HG03442 (cell line): ENCODE data around the gene COA1.
"Not testable (repeated sequence)": the region's sequence is repeated elsewhere in the genome, so short reads cannot be mapped to it uniquely, and the experiment has no call there.

ENCODE experiments used
- ATAC-seq: cut with Tn5 transposase; IDR thresholded peaks from one replicate; pipeline ENCODE4 v1.9.1; 2021; ENCODE audit warnings: mild to moderate bottlenecking, moderate library complexity; ENCODE audit not compliant: unreplicated experiment

The COA1 gene

GRCh38 chr7:43693687-43694398, 35.5 kb downstream of the COA1 start:
- ATAC-seq = no peak

GRCh38 chr7:43692582-43693373, 36.5 kb downstream of the COA1 start:
- no peak for ATAC-seq

- ATAC-seq = no peak
These were observed 37.7 kb downstream of the COA1 start for GRCh38 chr7:43691611-43692010.

- ATAC-seq = no peak
These were observed 40.2 kb downstream of the COA1 start for GRCh38 chr7:43689115-43689514.

GRCh38 chr7:43687866-43688265, 41.5 kb downstream of the COA1 start:
- ATAC-seq = not testable (repeated sequence)

GRCh38 chr7:43686991-43687390, 42.3 kb downstream of the COA1 start:
- no peak for ATAC-seq

GRCh38 chr7:43680736-43681135, 48.6 kb downstream of the COA1 start:
- ATAC-seq = no peak

- ATAC-seq = peak; percentile 42
These were observed 49.9 kb downstream of the COA1 start for GRCh38 chr7:43679210-43680068.

- no peak for ATAC-seq
These were observed 51.0 kb downstream of the COA1 start for GRCh38 chr7:43678315-43678714.

GRCh38 chr7:43677864-43678263, 51.5 kb downstream of the COA1 start:
- no peak for ATAC-seq

GRCh38 chr7:43674559-43675436, 54.5 kb downstream of the COA1 start:
- ATAC-seq = no peak

- not testable (repeated sequence) for ATAC-seq
These were observed 55.9 kb downstream of the COA1 start for GRCh38 chr7:43673243-43673976.

- no peak for ATAC-seq
These were observed 57.8 kb downstream of the COA1 start for GRCh38 chr7:43671521-43671920.

- ATAC-seq = peak; percentile 50
These were observed 59.8 kb downstream of the COA1 start for GRCh38 chr7:43669286-43670081.

- no peak for ATAC-seq
These were observed 61.3 kb downstream of the COA1 start for GRCh38 chr7:43668035-43668434.

- ATAC-seq = no peak
These were observed 62.4 kb downstream of the COA1 start for GRCh38 chr7:43666938-43667337.

GRCh38 chr7:43664681-43665080, 64.6 kb downstream of the COA1 start:
- no peak for ATAC-seq

GRCh38 chr7:43660141-43660540, 69.2 kb downstream of the COA1 start:
- ATAC-seq = no peak

GRCh38 chr7:43659549-43659896, 69.8 kb downstream of the COA1 start:
- no peak for ATAC-seq
